ENCODE measurements around the gene KCNAB1.
"Not testable (repeated sequence)": the region's sequence is repeated elsewhere in the genome, so short reads cannot be mapped to it uniquely, and the experiment has no call there.

KCNAB1 gene

GRCh38 chr3:156120528-156121251, at the start of gene KCNAB1:
Gene KCNAB1 (plus strand): TSS chr3:156120578.
- DNase-seq (ENCODE audit: low read depth), result no peak

GRCh38 chr3:156071031-156071430, 49.3 kb upstream of the KCNAB1 start:
- no peak for DNase-seq (ENCODE audit: low read depth)

GRCh38 chr3:156072950-156073657, 47.3 kb upstream of the KCNAB1 start:
- not testable (repeated sequence) for DNase-seq (ENCODE audit: low read depth)

- no peak for DNase-seq (ENCODE audit: low read depth)
Measured at GRCh38 chr3:156090126-156090525, 30.3 kb upstream of the KCNAB1 start.

- DNase-seq (ENCODE audit: low read depth), result no peak
Measured at GRCh38 chr3:156093964-156094363, 26.4 kb upstream of the KCNAB1 start.

GRCh38 chr3:156094391-156094790, 26.0 kb upstream of the KCNAB1 start:
- DNase-seq (ENCODE audit: low read depth), result no peak

- not testable (repeated sequence) for DNase-seq (ENCODE audit: low read depth)
Measured at GRCh38 chr3:156095652-156096051, 24.7 kb upstream of the KCNAB1 start.

GRCh38 chr3:156098437-156099035, 21.8 kb upstream of the KCNAB1 start:
- DNase-seq (ENCODE audit: low read depth), result no peak

GRCh38 chr3:156099348-156099747, 21.0 kb upstream of the KCNAB1 start:
- DNase-seq (ENCODE audit: low read depth), result not testable (repeated sequence)

- DNase-seq (ENCODE audit: low read depth), result not testable (repeated sequence)
Measured at GRCh38 chr3:156099984-156100383, 20.4 kb upstream of the KCNAB1 start.

GRCh38 chr3:156102267-156102931, 18.0 kb upstream of the KCNAB1 start:
- no peak for DNase-seq (ENCODE audit: low read depth)

GRCh38 chr3:156106721-156107373, 13.5 kb upstream of the KCNAB1 start:
- DNase-seq (ENCODE audit: low read depth), result no peak

- DNase-seq (ENCODE audit: low read depth), result no peak
Measured at GRCh38 chr3:156107504-156107903, 12.9 kb upstream of the KCNAB1 start.

- DNase-seq (ENCODE audit: low read depth), result no peak
Measured at GRCh38 chr3:156108616-156109015, 11.8 kb upstream of the KCNAB1 start.

GRCh38 chr3:156109989-156110388, 10.4 kb upstream of the KCNAB1 start:
- no peak for DNase-seq (ENCODE audit: low read depth)

GRCh38 chr3:156126467-156126866, 6.1 kb downstream of the KCNAB1 start:
- no peak for DNase-seq (ENCODE audit: low read depth)

GRCh38 chr3:156131241-156131640, 10.9 kb downstream of the KCNAB1 start:
- DNase-seq (ENCODE audit: low read depth), result no peak

GRCh38 chr3:156131799-156132198, 11.4 kb downstream of the KCNAB1 start:
- no peak for DNase-seq (ENCODE audit: low read depth)

- no peak for DNase-seq (ENCODE audit: low read depth)
Measured at GRCh38 chr3:156132313-156132712, 11.9 kb downstream of the KCNAB1 start.

GRCh38 chr3:156133076-156133475, 12.7 kb downstream of the KCNAB1 start:
- no peak for DNase-seq (ENCODE audit: low read depth)

- no peak for DNase-seq (ENCODE audit: low read depth)
Measured at GRCh38 chr3:156135921-156136638, 15.7 kb downstream of the KCNAB1 start.
